ENCODE data around the gene TSPAN6.

The TSPAN6 gene

DNA sequence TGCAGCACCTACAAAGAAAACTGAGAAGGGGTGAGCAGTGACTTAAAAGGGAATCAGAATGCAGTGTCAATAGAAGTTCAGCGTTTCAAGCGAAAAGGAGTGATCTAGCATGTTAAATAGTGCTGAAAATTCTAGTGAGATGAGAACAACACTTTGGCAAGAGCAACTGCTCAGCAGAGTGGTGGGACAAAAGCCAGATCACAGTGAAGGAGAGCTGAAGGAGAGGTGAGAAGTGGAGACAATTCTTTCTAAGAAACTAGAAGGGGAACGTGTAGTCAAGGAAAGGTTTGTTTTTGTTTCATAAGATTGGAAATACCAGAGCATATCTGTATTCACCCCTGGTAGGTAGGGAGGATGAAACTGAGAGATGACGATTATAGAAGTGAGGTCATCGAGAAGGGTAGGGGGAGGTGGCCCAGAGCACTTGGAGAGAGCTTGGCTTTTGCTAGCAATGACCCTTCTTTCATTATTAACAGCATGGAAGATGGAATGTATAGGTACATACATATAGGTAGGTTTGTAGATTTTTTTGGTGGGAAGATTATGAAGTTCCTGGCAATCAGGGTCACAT is 41.1 kb upstream of the TSPAN6 start:
- in situ Hi-C loops (cut with MboI; ENCODE audit: low pct_unique_long_range_greater_than_20kb, low sequenced_read_pairs, unreplicated experiment) = no loop called here
- no peak for DNase-seq (ENCODE audit: low spot score)
- no peak for TF ChIP-seq CTCF (IDR thresholded peaks at IDR 0.05; ENCODE audit: extremely low read depth, insufficient read depth, missing control alignments)

DNA sequence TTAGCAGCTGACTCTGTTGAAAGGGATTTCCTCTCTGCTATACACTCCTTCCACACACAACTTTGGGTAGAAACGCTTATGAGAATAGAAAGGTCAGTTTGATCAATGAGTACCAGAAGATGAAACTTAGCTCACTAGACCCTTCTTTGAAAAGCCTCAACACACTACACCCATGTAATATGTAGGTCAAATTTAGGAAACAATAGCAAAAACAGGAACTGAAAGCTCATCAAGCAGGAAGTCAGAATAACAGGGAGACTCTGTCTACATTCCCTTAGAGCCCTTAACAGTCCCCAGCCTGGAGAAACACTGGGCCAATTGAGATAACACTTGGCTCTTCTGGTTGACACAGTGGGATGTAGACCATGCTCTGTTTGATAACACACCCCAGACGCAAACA is 38.1 kb upstream of the TSPAN6 start:
- DNase-seq (ENCODE audit: low spot score) = no peak
- no peak for TF ChIP-seq CTCF (IDR thresholded peaks at IDR 0.05; ENCODE audit: extremely low read depth, insufficient read depth, missing control alignments)
- in situ Hi-C loops (cut with MboI; ENCODE audit: low pct_unique_long_range_greater_than_20kb, low sequenced_read_pairs, unreplicated experiment) = no loop called here

DNA sequence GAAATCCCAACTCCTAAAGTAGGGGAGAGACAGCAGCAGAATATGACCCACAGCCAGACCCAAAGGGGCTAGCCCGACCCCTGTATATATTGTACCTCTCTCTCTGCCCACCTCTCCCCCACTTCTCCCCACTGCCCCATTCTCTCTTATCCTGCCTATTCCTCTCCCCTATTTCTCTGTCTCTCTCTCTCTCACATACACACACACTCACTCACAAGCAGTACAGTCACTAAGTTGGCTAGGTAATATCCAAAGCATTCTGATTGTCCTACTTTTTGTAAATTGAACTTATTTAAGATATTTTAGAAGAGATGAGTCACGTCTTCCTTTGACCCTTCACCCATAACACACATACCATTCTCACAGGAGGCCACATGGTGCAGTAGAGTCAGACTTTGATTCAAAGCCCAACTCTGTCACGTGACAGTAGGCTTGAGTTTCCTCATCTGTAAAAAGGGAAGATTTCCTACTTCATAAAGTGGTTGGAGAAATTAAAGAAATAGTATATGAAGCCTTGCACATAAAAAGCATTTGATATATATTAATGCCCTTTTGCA is 36.9 kb upstream of the TSPAN6 start:
- in situ Hi-C loops (cut with MboI; ENCODE audit: low pct_unique_long_range_greater_than_20kb, low sequenced_read_pairs, unreplicated experiment) = no loop called here
- DNase-seq (ENCODE audit: low spot score) = no peak
- no peak for TF ChIP-seq CTCF (IDR thresholded peaks at IDR 0.05; ENCODE audit: extremely low read depth, insufficient read depth, missing control alignments)

DNA sequence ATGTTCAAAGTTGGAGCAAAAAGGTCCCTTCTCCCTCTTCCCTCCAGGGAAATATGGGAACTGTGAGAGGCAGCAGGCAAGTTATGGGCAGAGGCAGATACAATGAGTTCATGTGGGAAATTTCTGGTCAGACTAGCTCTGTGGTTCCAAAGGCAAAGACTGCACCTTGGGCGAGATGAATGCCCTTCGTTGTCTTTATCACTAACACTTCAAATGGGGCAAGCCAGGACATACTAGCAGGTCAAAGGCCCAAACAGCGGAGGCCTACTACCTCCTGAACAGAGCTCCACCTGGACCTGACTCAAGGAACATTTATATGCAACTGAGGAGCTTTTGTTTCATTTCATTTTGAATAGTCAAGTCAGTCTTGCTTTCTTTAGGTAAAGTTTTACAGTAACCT is 36.4 kb upstream of the TSPAN6 start:
- TF ChIP-seq CTCF (IDR thresholded peaks at IDR 0.05; ENCODE audit: extremely low read depth, insufficient read depth, missing control alignments) = no peak
- in situ Hi-C loops (cut with MboI; ENCODE audit: low pct_unique_long_range_greater_than_20kb, low sequenced_read_pairs, unreplicated experiment) = no loop called here
- no peak for DNase-seq (ENCODE audit: low spot score)

GRCh38 chrX:100663642-100664041 is 27.0 kb upstream of the TSPAN6 start:
- no peak for DNase-seq (ENCODE audit: low spot score)
- in situ Hi-C loops (cut with MboI; ENCODE audit: low pct_unique_long_range_greater_than_20kb, low sequenced_read_pairs, unreplicated experiment) = no loop called here
- no peak for TF ChIP-seq CTCF (IDR thresholded peaks at IDR 0.05; ENCODE audit: extremely low read depth, insufficient read depth, missing control alignments)

- no peak for TF ChIP-seq CTCF (IDR thresholded peaks at IDR 0.05; ENCODE audit: extremely low read depth, insufficient read depth, missing control alignments)
- no peak for DNase-seq (ENCODE audit: low spot score)
- in situ Hi-C loops (cut with MboI; ENCODE audit: low pct_unique_long_range_greater_than_20kb, low sequenced_read_pairs, unreplicated experiment) = no loop called here
Measured at GRCh38 chrX:100662796-100663195, 26.2 kb upstream of the TSPAN6 start.
